Stomach (tissue), 4 donors: ENCODE data around the gene CPSF7.

Experiments used
- CTCF ChIP-seq, 7 experiments: fragments of 450-650 bp in 4 of 7; fragments of 200-600 bp in 3 of 7; sonication (generic) in 3 of 7; IDR thresholded peaks; one replicate each; pipeline ENCODE4 v1.5.1; 2016 to 2019; ENCODE audit warnings: antibody characterized with exemption in 7 of 7, control low read depth in 2 of 7, mild to moderate bottlenecking in 1 of 7
- POLR2A ChIP-seq, 4 donors: fragments of 450-650 bp; IDR thresholded peaks; one replicate each; pipeline ENCODE4 v1.6.1; 2016; ENCODE audit warnings: antibody characterized with exemption in 4 of 4, control low read depth in 2 of 4, mild to moderate bottlenecking in 1 of 4, moderate library complexity in 1 of 4

GRCh38 chr11:61358566-61358965, 71.2 kb downstream of the CPSF7 start:
- TF ChIP-seq CTCF (IDR thresholded peaks at IDR 0.05) = no peak
- no peak for TF ChIP-seq POLR2A (IDR thresholded peaks at IDR 0.05)
